ENCODE results near the gene SPACA6. TPM values are rescaled to one million over a fixed set of nuclear protein-coding genes. Genes with fewer than 3 reads are reported as not detected.

The SPACA6 gene
- total RNA-seq, 1 experiment from 2014 or later = 13.3 TPM

GRCh38 chr19:51664131-51664530 is 29.0 kb upstream of the SPACA6 start:
- CTCF ChIA-PET = no interaction called here
- POLR2A ChIA-PET = no interaction called here
- H3K4me1 Mint-ChIP-seq = no peaks in the 10 kb centered on the region
- H3K9me3 Mint-ChIP-seq = peaks cover 3% of the 10 kb centered on the region; the same call in 1 of the 2 replicates
- H3K36me3 Mint-ChIP-seq = no peaks in the 10 kb centered on the region
- no peak overlapping the region for H3K27ac Mint-ChIP-seq
- no peak for ATAC-seq
- peaks cover 11% of the 10 kb centered on the region for H3K27me3 Mint-ChIP-seq (ENCODE audit: low read depth)
- no peak overlapping the region for H3K4me3 Mint-ChIP-seq
- TF ChIP-seq GRHL2 (CRISPR knock-in tag; IDR thresholded peaks at IDR 0.05; ENCODE audit: insufficient replicate concordance, severe bottlenecking) (no peak), SP1 (CRISPR knock-in tag; conservative IDR thresholded peaks at IDR 0.05) (no peak), USF2 (CRISPR knock-in tag; IDR thresholded peaks at IDR 0.05) (no peak), NR2C2 (CRISPR knock-in tag; IDR thresholded peaks at IDR 0.05) (no peak), PRDM15 (CRISPR knock-in tag; IDR thresholded peaks at IDR 0.05) (no peak), ZNF317 (CRISPR knock-in tag; IDR thresholded peaks at IDR 0.05; ENCODE audit: borderline replicate concordance, low read depth) (no peak), SMAD4 (CRISPR knock-in tag; IDR thresholded peaks at IDR 0.05) (no peak), ZNF281 (CRISPR knock-in tag; IDR thresholded peaks at IDR 0.05) (no peak), ESRRA (CRISPR knock-in tag; IDR thresholded peaks at IDR 0.05; ENCODE audit: borderline replicate concordance) (no peak), FOXK1 (CRISPR knock-in tag; IDR thresholded peaks at IDR 0.05) (no peak), ZNF512 (CRISPR knock-in tag; IDR thresholded peaks at IDR 0.05; ENCODE audit: borderline replicate concordance) (no peak), ERG (CRISPR knock-in tag; IDR thresholded peaks at IDR 0.05) (no peak), CREM (CRISPR knock-in tag; IDR thresholded peaks at IDR 0.05) (no peak), ATF1 (CRISPR knock-in tag; IDR thresholded peaks at IDR 0.05) (no peak), AFF4 (CRISPR knock-in tag; IDR thresholded peaks at IDR 0.05; ENCODE audit: borderline replicate concordance) (no peak), ZSCAN18 (CRISPR knock-in tag; IDR thresholded peaks at IDR 0.05) (no peak), ATF6 (CRISPR knock-in tag; IDR thresholded peaks at IDR 0.05) (no peak), NFE2L1 (CRISPR knock-in tag; IDR thresholded peaks at IDR 0.05) (no peak), ZNF396 (CRISPR knock-in tag; IDR thresholded peaks at IDR 0.05; ENCODE audit: borderline replicate concordance) (no peak)
- no peak for DNase-seq (ENCODE audit: low spot score)

Measured in WTC11 (cell line).